Neuronal stem cell (in vitro differentiated cells): ENCODE measurements around the gene EDRF1. TPM values are rescaled to one million over a fixed set of nuclear protein-coding genes. Genes with fewer than 3 reads are reported as not detected.

Experiments used
- DNase-seq: peaks from one replicate; pipeline ENCODE4 v3.0.0-alpha.2; 2013; ENCODE audit warnings: low spot score
- H2AFZ ChIP-seq: one replicate; pipeline ENCODE4 v1.6.1; 2013; ENCODE audit warnings: mild to moderate bottlenecking, low read length, inconsistent platforms
- H2AK5ac ChIP-seq: 2 replicates; pipeline ENCODE4 v1.6.1; 2013; ENCODE audit warnings: low read depth, mild to moderate bottlenecking, inconsistent platforms, low read length, moderate library complexity, mixed read lengths
- H2BK120ac ChIP-seq: 2 replicates; pipeline ENCODE4 v1.6.1; 2013; ENCODE audit warnings: low read depth, mild to moderate bottlenecking, inconsistent platforms, low read length, moderate library complexity, mixed read lengths
- H2BK12ac ChIP-seq: one replicate; pipeline ENCODE4 v1.6.1; 2013; ENCODE audit warnings: low read length, inconsistent platforms
- H2BK15ac ChIP-seq: 2 replicates; pipeline ENCODE4 v1.6.1; 2013; ENCODE audit warnings: mild to moderate bottlenecking, low read length, inconsistent platforms, mixed read lengths
- H2BK5ac ChIP-seq: one replicate; pipeline ENCODE4 v1.6.1; 2013; ENCODE audit warnings: inconsistent platforms, mild to moderate bottlenecking, low read length, moderate library complexity
- H3K14ac ChIP-seq: one replicate; pipeline ENCODE4 v1.6.1; 2013; ENCODE audit warnings: low read length, inconsistent platforms
- H3K18ac ChIP-seq: 2 replicates; pipeline ENCODE4 v1.6.1; 2013; ENCODE audit warnings: low read length, inconsistent platforms
- H3K23ac ChIP-seq: 2 replicates; pipeline ENCODE4 v1.6.1; 2013; ENCODE audit warnings: low read depth, mild to moderate bottlenecking, mixed read lengths, low read length, inconsistent platforms; ENCODE audit not compliant: poor library complexity
- H3K27ac ChIP-seq: replicated peaks from 3 replicates; pipeline ENCODE4 v1.5.1; 2013; ENCODE audit warnings: low read length, inconsistent platforms
- H3K27me3 ChIP-seq, 3 experiments: 2 replicates each; pipeline ENCODE4 v1.6.1; 2013; ENCODE audit warnings: low read length in 3 of 3, mild to moderate bottlenecking in 2 of 3, inconsistent platforms in 1 of 3, low read depth in 1 of 3, mixed read lengths in 1 of 3, moderate library complexity in 1 of 3; ENCODE audit not compliant: control insufficient read depth in 3 of 3, insufficient read depth in 3 of 3
- H3K36me3 ChIP-seq, 2 donors: replicated peaks in 1 of 2; 2 replicates each; pipeline ENCODE4 v1.6.1; 2013; ENCODE audit warnings: low read length in 2 of 2; ENCODE audit not compliant: control insufficient read depth in 2 of 2, insufficient read depth in 2 of 2
- H3K4ac ChIP-seq: 2 replicates; pipeline ENCODE4 v1.6.1; 2013; ENCODE audit warnings: inconsistent platforms, mild to moderate bottlenecking, low read length, moderate library complexity
- H3K4me1 ChIP-seq, 2 donors: 1 replicate in 1 of 2; 2 replicates in 1 of 2; pipeline ENCODE4 v1.6.1; 2013; ENCODE audit warnings: low read length in 2 of 2, low read depth in 1 of 2; ENCODE audit not compliant: control insufficient read depth in 2 of 2, insufficient read depth in 1 of 2
- H3K4me2 ChIP-seq: one replicate; pipeline ENCODE4 v1.6.1; 2013; ENCODE audit warnings: mild to moderate bottlenecking, low read length, inconsistent platforms; ENCODE audit not compliant: insufficient read depth, poor library complexity, severe bottlenecking
- H3K4me3 ChIP-seq, 2 donors: 2 replicates each; pipeline ENCODE4 v1.5.1; 2013; ENCODE audit warnings: low read length in 2 of 2, mild to moderate bottlenecking in 2 of 2, inconsistent platforms in 1 of 2, moderate library complexity in 1 of 2
- H3K79me1 ChIP-seq: one replicate; pipeline ENCODE4 v1.6.1; 2013; ENCODE audit warnings: low read depth, mild to moderate bottlenecking, inconsistent platforms, low read length, moderate library complexity
- H3K9ac ChIP-seq: one replicate; pipeline ENCODE4 v1.6.1; 2013; ENCODE audit warnings: mild to moderate bottlenecking, low read depth, low read length, inconsistent platforms; ENCODE audit not compliant: poor library complexity
- H3K9me3 ChIP-seq, 2 donors: replicated peaks in 1 of 2; 2 replicates each; pipeline versions ENCODE3 to v1.6.1; 2013; ENCODE audit warnings: low read length in 2 of 2, mild to moderate bottlenecking in 2 of 2, inconsistent platforms in 1 of 2, low read depth in 1 of 2, mixed read lengths in 1 of 2, moderate library complexity in 1 of 2; ENCODE audit not compliant: control insufficient read depth in 2 of 2, insufficient read depth in 1 of 2
- H4K8ac ChIP-seq: one replicate; pipeline ENCODE4 v1.6.1; 2013; ENCODE audit warnings: low read depth, mild to moderate bottlenecking, inconsistent platforms, low read length, moderate library complexity
- H4K91ac ChIP-seq: one replicate; pipeline ENCODE4 v1.6.1; 2013; ENCODE audit warnings: low read length, low read depth, mild to moderate bottlenecking, inconsistent platforms; ENCODE audit not compliant: poor library complexity
- WGBS, 2 donors: extraction: QIAGEN DNeasy Blood & Tissue Kit; methylation state at CpG; one replicate each; pipeline ENCODE4 v1.1.7; 2013; ENCODE audit warnings: missing lambda C conversion rate in 2 of 2, mixed read lengths in 1 of 2; ENCODE audit not compliant: insufficient read length in 2 of 2, insufficient replicate concordance in 1 of 2; ENCODE audit errors: extremely low coverage in 2 of 2; 5-methylcytosine and 5-hydroxymethylcytosine counted together
- polyA plus RNA-seq, 2 experiments: library from polyadenylated mRNA; stranded (reverse); fragments of 200-250 nt; gene quantifications; one replicate each; pipeline ENCODE4 v1.2.3, GENCODE V29; 2013

EDRF1 gene, protein sequence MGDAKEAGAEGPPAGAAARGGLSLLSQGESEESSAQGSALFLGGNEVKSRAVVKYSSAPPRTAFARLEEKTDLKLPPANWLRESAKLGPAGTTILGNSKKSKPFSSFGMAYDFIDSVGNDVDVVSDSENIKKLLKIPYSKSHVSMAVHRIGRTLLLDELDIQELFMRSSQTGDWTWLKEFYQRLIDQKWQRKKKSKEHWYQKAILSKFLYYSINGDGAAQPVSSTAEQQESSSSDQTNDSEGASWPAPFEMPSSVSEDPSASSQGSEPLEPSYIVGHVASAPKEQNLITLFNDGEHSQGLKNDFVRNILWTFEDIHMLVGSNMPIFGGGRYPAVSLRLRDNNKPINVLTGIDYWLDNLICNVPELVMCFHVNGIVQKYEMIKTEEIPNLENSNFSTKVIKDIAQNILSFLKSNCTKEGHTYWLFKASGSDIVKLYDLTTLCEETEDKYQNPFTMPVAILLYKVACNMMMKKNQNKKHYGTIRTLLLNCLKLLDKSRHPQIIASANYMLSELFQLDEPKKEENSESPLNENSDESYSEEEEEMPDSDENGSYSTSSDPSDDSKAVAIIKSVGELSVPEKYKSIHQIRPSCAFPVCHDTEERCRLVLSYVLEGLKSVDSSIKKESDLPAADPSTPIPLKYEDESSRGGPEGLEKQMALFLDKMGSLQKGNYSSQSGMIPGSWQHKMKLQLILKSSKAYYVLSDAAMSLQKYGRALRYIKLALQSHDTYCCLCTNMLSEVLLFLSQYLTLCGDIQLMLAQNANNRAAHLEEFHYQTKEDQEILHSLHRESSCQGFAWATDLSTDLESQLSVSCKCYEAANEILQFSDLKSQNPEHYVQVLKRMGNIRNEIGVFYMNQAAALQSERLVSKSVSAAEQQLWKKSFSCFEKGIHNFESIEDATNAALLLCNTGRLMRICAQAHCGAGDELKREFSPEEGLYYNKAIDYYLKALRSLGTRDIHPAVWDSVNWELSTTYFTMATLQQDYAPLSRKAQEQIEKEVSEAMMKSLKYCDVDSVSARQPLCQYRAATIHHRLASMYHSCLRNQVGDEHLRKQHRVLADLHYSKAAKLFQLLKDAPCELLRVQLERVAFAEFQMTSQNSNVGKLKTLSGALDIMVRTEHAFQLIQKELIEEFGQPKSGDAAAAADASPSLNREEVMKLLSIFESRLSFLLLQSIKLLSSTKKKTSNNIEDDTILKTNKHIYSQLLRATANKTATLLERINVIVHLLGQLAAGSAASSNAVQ
- polyA plus RNA-seq (2013, experiment 1 of 2) = 21.4 TPM
- polyA plus RNA-seq (2013, experiment 2 of 2) = 22.1 TPM

DNA sequence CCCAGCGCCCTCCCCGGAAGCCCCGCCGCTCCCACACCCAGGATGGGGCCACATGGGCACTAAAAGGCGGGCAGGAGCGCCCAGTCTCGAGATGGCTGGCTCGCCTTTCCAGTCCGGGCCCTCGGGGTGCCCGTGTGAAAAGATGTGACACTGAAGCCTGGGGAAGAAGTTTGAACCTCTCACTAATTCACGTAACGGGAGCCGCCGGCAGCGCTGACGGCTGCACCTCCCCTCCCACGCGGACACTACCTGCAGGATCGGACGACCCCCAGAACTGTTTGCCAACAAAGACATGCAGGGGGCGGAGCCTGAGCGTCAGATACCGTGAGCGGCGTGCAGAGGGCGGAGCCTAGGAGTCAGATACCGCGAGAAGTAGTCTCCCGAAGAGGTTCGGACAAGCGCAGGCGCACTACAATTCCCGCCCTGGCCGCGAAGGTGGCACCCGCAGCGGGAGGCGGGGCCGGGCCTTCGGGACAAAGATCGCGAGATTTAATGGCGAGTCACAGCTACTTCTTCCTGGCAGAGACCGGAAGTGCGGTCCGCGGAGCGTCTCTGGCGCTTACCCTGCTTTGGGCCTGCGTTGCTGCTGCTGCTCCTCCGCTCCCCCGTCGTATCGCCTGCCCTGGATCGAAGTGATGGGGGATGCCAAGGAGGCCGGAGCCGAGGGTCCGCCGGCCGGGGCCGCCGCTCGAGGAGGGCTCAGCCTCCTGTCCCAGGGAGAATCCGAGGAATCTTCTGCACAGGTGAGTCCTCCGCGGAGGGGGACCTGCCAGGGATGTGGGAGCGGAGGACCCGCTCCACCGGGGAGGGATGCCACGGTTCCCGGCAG is at the start of gene EDRF1:
Gene EDRF1 (plus strand): TSS at position 537 of the 829 bp plus-strand sequence. CDS start 99 bp downstream, at position 636.
- Histone ChIP-seq H3K18ac (peak within 1 kb of the TSS; percentile 99), H4K91ac (peak within 1 kb of the TSS; percentile 75)
- no CpG with 5 or more reads among the region's 72 CpGs for WGBS, 2 donors

DNA sequence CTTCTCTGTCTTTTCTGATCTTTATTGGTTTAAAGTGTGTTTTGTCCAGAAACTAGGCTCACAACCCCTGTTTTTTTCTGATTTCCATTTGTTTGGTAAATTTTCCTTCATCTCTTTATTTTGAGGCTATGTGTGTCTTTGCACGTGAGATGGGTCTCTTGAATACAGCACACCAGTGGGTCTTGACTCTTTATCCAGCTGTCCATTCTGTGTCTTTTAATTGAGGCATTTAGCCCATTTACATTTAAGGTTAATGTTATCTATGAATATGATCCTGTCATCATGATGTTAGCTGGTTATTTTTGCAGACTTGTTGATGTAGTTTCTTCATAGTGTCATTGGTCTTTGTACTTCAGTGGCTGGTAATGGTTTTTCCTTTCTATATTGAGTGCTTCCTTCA is 46.6 kb upstream of the EDRF1 start:
- Histone ChIP-seq H2BK15ac (no peak overlapping the region), H3K4ac (no peak overlapping the region), H3K27ac (no peak overlapping the region), H2BK5ac (no peak overlapping the region), H3K18ac (no peak overlapping the region), H4K8ac (no peak overlapping the region), H3K4me2 (no peak overlapping the region), H3K9ac (no peak overlapping the region), H3K23ac (no peak overlapping the region), H2BK120ac (no peak overlapping the region), H4K91ac (no peak overlapping the region), H2AK5ac (no peak overlapping the region), H3K9me3 (peaks cover 0 to 4% of the 10 kb centered on the region in 2 donors), H3K14ac (no peak overlapping the region), H2AFZ (no peak overlapping the region), H3K79me1 (no peaks in the 10 kb centered on the region), H2BK12ac (no peak overlapping the region), H3K36me3 (no peaks in the 10 kb centered on the region), H3K4me3 (no peak overlapping the region), H3K4me1 (no peaks in the 10 kb centered on the region), H3K27me3 (no peaks in the 10 kb centered on the region)
- WGBS, 2 donors = no CpG with 5 or more reads among the region's 1 CpG
- no peak for DNase-seq

More for the DNA sequence above, at the start of gene EDRF1:
- Histone ChIP-seq H3K27ac (peak within 1 kb of the TSS; percentile 72), H3K4me3 (peak within 1 kb of the TSS; percentile 92 to 96), H3K9me3 (peaks cover 0 to 8% of the 10 kb centered on the region in 2 donors), H2AK5ac (peak within 1 kb of the TSS; percentile 71), H3K27me3 (no peaks in the 10 kb centered on the region), H3K14ac (peak within 1 kb of the TSS; percentile 87), H4K8ac (no peak within 1 kb of the TSS), H2BK5ac (no peak within 1 kb of the TSS), H3K9ac (peak within 1 kb of the TSS; percentile 99), H3K4me1 (peaks cover 1 to 6% of the 10 kb centered on the region in 2 donors), H3K4me2 (peak within 1 kb of the TSS; percentile 75), H2BK120ac (no peak within 1 kb of the TSS), H3K79me1 (peaks cover 1% of the 10 kb centered on the region), H2BK12ac (no peak within 1 kb of the TSS), H3K4ac (peak within 1 kb of the TSS; percentile 41), H2BK15ac (peak within 1 kb of the TSS; percentile 72), H2AFZ (peak within 1 kb of the TSS; percentile 97), H3K36me3 (peaks cover 9 to 38% of the 10 kb centered on the region in 2 donors), H3K23ac (peak within 1 kb of the TSS; percentile 93)
- peak; percentile 98 for DNase-seq

DNA sequence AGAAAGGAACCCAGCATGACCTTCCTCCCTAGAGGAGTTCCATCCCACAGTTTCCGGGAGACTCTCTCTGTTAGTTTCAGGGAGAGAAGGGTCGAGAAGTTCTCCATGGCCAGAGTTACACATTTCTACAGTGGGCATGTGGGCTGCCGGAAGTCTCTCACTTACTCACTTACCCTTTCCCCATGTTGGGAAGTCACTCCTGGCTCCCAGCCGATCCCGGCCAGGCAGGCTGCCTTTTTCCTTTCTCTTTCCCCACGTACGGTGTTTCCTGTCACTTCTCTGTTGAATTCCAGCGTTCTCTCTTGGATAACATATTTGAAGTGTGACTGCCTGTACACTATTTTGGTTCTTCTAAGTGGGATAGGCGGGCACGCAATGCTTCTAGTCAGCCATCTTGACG is 40.1 kb upstream of the EDRF1 start:
- Histone ChIP-seq H3K4ac (no peak overlapping the region), H2AK5ac (no peak overlapping the region), H3K79me1 (no peaks in the 10 kb centered on the region), H3K27ac (no peak overlapping the region), H3K4me3 (no peak overlapping the region), H2AFZ (peak overlapping the region; percentile 57), H3K9ac (no peak overlapping the region), H2BK120ac (no peak overlapping the region), H3K4me2 (no peak overlapping the region), H3K14ac (no peak overlapping the region), H3K4me1 (peaks cover 2 to 6% of the 10 kb centered on the region in 2 donors), H3K23ac (no peak overlapping the region), H2BK15ac (no peak overlapping the region), H3K18ac (no peak overlapping the region), H4K8ac (no peak overlapping the region), H2BK5ac (no peak overlapping the region), H4K91ac (no peak overlapping the region), H3K9me3 (peaks cover 0 to 6% of the 10 kb centered on the region in 2 donors), H3K27me3 (peaks cover 0 to 3% (median 0%) of the 10 kb centered on the region in 3 experiments), H3K36me3 (no peaks in the 10 kb centered on the region), H2BK12ac (no peak overlapping the region)
- DNase-seq = no peak
- WGBS, 2 donors = no CpG with 5 or more reads among the region's 11 CpGs
